Skin epidermis (tissue), 12 donors: ENCODE data around the gene JUN.

Experiments used
- H3K27ac ChIP-seq, 21 experiments: fragments of 200-600 bp; sonication (generic) in 11 of 21; one replicate each; pipeline ENCODE4 v1.5.0; 2020; ENCODE audit warnings: mild to moderate bottlenecking in 3 of 21, inconsistent platforms in 2 of 21, moderate library complexity in 2 of 21
- H3K4me3 ChIP-seq, 7 experiments: fragments of 200-600 bp; sonication (generic) in 2 of 7; one replicate each; pipeline ENCODE4 v1.5.0; 2020; ENCODE audit warnings: inconsistent platforms in 2 of 7, mild to moderate bottlenecking in 2 of 7, moderate library complexity in 1 of 7

JUN gene

GRCh38 chr1:58768191-58768731, 15.6 kb downstream of the JUN start:
- H3K4me3 ChIP-seq = no peak overlapping the region
- H3K27ac ChIP-seq = no peak overlapping the region

- H3K27ac ChIP-seq = no peak overlapping the region
Observed at GRCh38 chr1:58767143-58767542, 16.7 kb downstream of the JUN start.

GRCh38 chr1:58765441-58765840, 18.4 kb downstream of the JUN start:
- Histone ChIP-seq H3K27ac (no peak overlapping the region), H3K4me3 (no peak overlapping the region)

More at GRCh38 chr1:58767143-58767542, 16.7 kb downstream of the JUN start:
- no peak overlapping the region for H3K4me3 ChIP-seq

GRCh38 chr1:58765006-58765405, 18.8 kb downstream of the JUN start:
- H3K4me3 ChIP-seq = no peak overlapping the region
- H3K27ac ChIP-seq = peak overlapping the region in 1 of 21 experiments; percentile 2

GRCh38 chr1:58764294-58764978, 19.4 kb downstream of the JUN start:
- no peak overlapping the region for H3K4me3 ChIP-seq
- H3K27ac ChIP-seq = peak overlapping the region in 3 of 21 experiments; percentile 2 to 8 (median 5)

GRCh38 chr1:58763214-58763613, 20.6 kb downstream of the JUN start:
- Histone ChIP-seq H3K27ac (peak overlapping the region in 2 of 21 experiments; percentile 7 to 36), H3K4me3 (no peak overlapping the region)

GRCh38 chr1:58762806-58763205, 21.0 kb downstream of the JUN start:
- H3K27ac ChIP-seq = peak overlapping the region in 2 of 21 experiments; percentile 7 to 36
- no peak overlapping the region for H3K4me3 ChIP-seq

GRCh38 chr1:58755468-58755872, 28.4 kb downstream of the JUN start:
- Histone ChIP-seq H3K4me3 (no peak overlapping the region), H3K27ac (peak overlapping the region in 17 of 21 experiments; percentile 18 to 83 (median 55))

GRCh38 chr1:58754683-58755467, 29.0 kb downstream of the JUN start:
- H3K27ac ChIP-seq = peak overlapping the region in 16 of 21 experiments; percentile 22 to 83 (median 56)
- no peak overlapping the region for H3K4me3 ChIP-seq

- H3K27ac ChIP-seq = peak overlapping the region in 6 of 21 experiments; percentile 20 to 83 (median 66)
Observed at GRCh38 chr1:58754073-58754613, 29.7 kb downstream of the JUN start.

GRCh38 chr1:58753431-58753866, 30.4 kb downstream of the JUN start:
- peak overlapping the region in 5 of 21 experiments; percentile 2 to 72 (median 26) for H3K27ac ChIP-seq
- no peak overlapping the region for H3K4me3 ChIP-seq

More at GRCh38 chr1:58754073-58754613, 29.7 kb downstream of the JUN start:
- H3K4me3 ChIP-seq = no peak overlapping the region

- no peak overlapping the region for H3K27ac ChIP-seq
- no peak overlapping the region for H3K4me3 ChIP-seq
Observed at GRCh38 chr1:58749646-58750045, 34.2 kb downstream of the JUN start.

GRCh38 chr1:58748666-58749065, 35.2 kb downstream of the JUN start:
- H3K4me3 ChIP-seq = no peak overlapping the region
- no peak overlapping the region for H3K27ac ChIP-seq

- Histone ChIP-seq H3K4me3 (no peak overlapping the region), H3K27ac (no peak overlapping the region)
Observed at GRCh38 chr1:58746757-58747156, 37.1 kb downstream of the JUN start.

GRCh38 chr1:58746182-58746581, 37.7 kb downstream of the JUN start:
- no peak overlapping the region for H3K27ac ChIP-seq
- no peak overlapping the region for H3K4me3 ChIP-seq

GRCh38 chr1:58745666-58746065, 38.2 kb downstream of the JUN start:
- Histone ChIP-seq H3K27ac (no peak overlapping the region), H3K4me3 (no peak overlapping the region)

GRCh38 chr1:58745117-58745516, 38.7 kb downstream of the JUN start:
- no peak overlapping the region for H3K27ac ChIP-seq
- H3K4me3 ChIP-seq = no peak overlapping the region

- Histone ChIP-seq H3K27ac (no peak overlapping the region), H3K4me3 (no peak overlapping the region)
Observed at GRCh38 chr1:58741678-58742553, 41.9 kb downstream of the JUN start.

- H3K27ac ChIP-seq = no peak overlapping the region
- no peak overlapping the region for H3K4me3 ChIP-seq
Observed at GRCh38 chr1:58739856-58740466, 43.9 kb downstream of the JUN start.
